ENCODE data around the gene PRKCE.

GRCh38 chr2:45651415-45652089 is at the start of gene PRKCE:
- TF ChIP-seq ZNF274 (IDR thresholded peaks at IDR 0.05; ENCODE audit: low read depth, low read length) (no peak), YY1 (IDR thresholded peaks at IDR 0.05; ENCODE audit: insufficient read depth, insufficient read length) (no peak), SUZ12 (IDR thresholded peaks at IDR 0.05; ENCODE audit: extremely low read depth, insufficient read depth, insufficient read length) (no peak)

Data from NT2/D1 (cell line).